ENCODE results near the gene KPNB1.

Gene KPNB1

DNA sequence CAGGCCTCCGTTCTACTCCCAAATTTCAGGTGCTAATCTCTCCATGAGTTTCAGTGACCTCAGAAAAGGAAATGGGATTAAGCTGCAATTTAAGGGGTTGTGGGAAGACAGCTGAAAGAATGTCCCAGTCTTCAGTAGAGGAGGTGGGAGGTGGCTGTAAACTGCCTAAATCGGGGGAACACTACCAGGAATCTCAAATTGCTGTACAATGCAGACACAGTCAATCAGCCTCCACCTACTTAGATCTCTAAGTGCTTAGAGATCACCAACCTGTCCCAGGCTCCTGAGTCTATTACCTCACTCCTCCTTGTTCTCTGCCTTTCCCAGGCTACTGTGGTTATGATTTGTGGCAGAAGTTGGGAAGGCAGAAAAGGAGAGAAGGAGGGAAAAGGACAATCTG is 75.0 kb downstream of the KPNB1 start:
- intact Hi-C loops (cut with micrococcal nuclease), result no loop called here
- Mint-ChIP-seq H3K4me1 (ENCODE audit: low read depth) (peaks cover 20% of the 10 kb centered on the region), H3K27ac (no peak overlapping the region), H3K9me3 (no peaks in the 10 kb centered on the region), H3K4me3 (no peak overlapping the region), H3K27me3 (peaks cover 82% of the 10 kb centered on the region), H3K36me3 (ENCODE audit: low read depth) (no peaks in the 10 kb centered on the region)

DNA sequence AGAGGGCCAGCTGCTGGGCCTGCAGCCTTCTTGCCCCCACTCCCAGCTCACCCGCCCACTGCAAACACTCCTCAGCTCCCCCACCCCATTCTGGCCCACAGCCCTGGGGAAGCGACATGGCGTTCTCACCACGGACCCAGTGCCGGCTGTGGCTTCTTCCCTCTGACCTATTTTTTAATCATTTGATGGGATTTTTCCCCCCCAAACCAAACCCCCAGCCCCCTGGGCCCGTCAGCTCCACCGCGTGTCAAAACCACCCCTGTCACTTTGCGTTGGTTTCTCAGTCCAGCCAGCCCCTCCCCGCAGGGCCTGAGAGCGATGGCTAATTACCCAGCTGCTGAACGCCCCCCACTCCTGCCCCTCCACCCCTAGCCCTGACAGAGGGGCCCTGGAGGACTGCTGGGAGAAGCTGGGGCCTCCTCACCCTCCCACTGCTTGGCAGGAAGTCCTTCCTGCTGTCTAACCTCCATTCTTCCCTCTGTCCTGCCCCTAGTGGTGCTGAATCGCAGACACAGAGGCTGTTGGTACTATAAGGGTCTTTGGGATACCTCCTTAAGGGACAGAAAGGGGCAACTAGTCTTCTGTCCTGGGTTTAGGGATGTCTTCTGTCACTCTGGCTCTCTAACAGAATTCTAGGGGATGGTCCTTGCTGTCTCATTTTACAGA is 75.9 kb downstream of the KPNB1 start:
- Mint-ChIP-seq H3K9me3 (no peaks in the 10 kb centered on the region), H3K27me3 (peaks cover 81% of the 10 kb centered on the region), H3K4me3 (no peak overlapping the region), H3K36me3 (ENCODE audit: low read depth) (no peaks in the 10 kb centered on the region), H3K27ac (no peak overlapping the region), H3K4me1 (ENCODE audit: low read depth) (peaks cover 14% of the 10 kb centered on the region)
- intact Hi-C loops (cut with micrococcal nuclease), result no loop called here

DNA sequence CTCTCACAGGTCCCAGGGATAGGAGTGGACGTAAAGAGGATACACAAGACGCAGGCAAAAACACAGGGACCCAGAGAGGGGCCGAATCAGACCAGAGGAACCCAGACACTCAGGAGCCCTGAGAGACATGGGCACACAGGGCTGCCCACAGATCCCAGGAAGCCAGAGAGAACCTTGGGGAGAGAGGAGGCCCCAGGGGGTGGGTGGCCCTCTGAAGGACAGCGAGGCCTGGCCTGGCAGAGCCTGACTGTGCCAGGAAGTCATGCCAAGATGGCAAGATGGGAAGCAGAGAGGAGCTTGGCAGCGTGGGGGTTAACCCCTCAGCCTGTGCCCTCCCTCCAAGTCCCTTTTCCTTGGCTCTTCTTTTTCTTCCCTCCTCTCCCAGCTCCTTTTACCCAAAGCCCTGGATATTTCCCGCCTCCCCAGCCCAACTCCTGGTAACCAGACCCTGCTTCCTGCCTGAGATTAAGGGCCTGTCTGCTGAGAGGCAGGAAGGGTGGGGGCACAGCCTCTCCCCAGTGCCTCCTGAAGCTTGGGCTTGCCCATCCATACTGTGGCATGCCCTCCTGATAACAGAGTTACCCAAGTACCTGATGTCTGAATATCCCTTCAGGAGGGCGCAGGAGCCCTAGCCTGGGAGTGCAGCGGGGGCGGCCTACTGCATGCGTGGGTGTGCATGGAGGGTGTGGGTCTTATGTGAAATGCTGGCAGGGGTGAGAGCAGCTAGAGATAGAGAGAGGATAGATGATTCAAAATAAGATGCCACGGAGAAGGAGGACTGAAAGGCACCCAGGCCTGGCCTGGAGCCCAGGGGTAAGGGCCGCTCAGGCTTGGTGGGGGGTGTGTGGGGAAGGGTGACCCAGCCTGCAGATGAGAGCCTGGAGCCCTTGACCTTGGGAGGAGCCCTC is 77.3 kb downstream of the KPNB1 start:
- H3K4me1 Mint-ChIP-seq (ENCODE audit: low read depth), result no peaks in the 10 kb centered on the region
- no peaks in the 10 kb centered on the region for H3K9me3 Mint-ChIP-seq
- H3K27ac Mint-ChIP-seq, result no peak overlapping the region
- H3K27me3 Mint-ChIP-seq, result peaks cover 80% of the 10 kb centered on the region
- no peak overlapping the region for H3K4me3 Mint-ChIP-seq
- H3K36me3 Mint-ChIP-seq (ENCODE audit: low read depth), result no peaks in the 10 kb centered on the region
- intact Hi-C loops (cut with micrococcal nuclease), result no loop called here

DNA sequence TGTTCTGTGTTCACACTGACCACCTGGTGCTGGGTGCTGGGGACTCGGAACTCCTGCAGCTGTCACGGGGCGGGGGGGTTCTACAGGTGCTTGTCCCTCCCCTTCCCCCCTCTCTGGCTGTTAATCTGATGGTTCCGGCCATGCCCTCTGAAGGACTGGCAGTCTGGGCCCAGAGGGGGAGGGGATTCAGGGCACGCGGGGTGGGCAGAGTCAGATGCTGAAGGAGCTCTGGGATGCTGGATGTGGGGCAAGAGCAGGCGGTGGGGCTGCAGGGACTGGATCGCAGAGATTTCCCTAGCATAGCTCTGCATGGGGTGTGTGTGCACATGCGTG is 78.0 kb downstream of the KPNB1 start:
- Mint-ChIP-seq H3K36me3 (ENCODE audit: low read depth) (no peaks in the 10 kb centered on the region), H3K4me3 (no peak overlapping the region), H3K9me3 (no peaks in the 10 kb centered on the region), H3K27ac (no peak overlapping the region), H3K27me3 (peaks cover 83% of the 10 kb centered on the region), H3K4me1 (ENCODE audit: low read depth) (peaks cover 4% of the 10 kb centered on the region)
- intact Hi-C loops (cut with micrococcal nuclease), result no loop called here

DNA sequence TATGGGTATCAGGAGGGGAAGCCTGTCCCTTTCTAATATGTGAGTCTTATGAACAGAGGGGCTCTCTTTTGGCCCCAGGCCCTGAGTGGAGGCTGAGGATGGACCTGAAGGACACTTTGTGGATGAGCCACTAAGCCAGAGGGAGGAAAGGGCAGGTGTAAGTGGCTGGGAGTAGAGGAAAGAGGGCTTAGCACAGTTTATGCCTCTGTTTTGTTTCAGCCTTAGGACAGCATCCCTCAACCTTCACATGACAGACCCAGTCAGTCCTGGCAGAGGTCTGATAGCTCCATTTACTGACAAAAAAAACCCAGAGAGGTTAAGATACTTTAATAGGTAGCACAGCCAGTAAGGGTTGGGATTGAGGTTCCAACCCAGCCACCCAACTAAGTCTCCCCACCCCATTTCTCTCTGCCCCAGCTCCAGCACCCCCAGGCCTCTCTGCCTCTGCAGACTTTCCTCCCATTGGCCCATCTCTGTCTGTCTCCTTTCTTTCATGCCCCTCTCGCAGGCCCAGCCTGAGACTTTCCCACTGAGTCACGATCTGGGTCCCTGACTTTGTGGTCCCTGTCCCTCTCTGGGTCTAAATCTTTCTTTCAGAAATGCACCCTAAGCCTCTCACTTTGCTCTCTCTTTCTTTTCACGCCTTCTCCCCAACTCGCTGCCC is 78.6 kb downstream of the KPNB1 start:
- Mint-ChIP-seq H3K9me3 (no peaks in the 10 kb centered on the region), H3K4me3 (no peak overlapping the region), H3K27ac (no peak overlapping the region), H3K4me1 (ENCODE audit: low read depth) (peaks cover 9% of the 10 kb centered on the region), H3K36me3 (ENCODE audit: low read depth) (no peaks in the 10 kb centered on the region), H3K27me3 (peaks cover 81% of the 10 kb centered on the region)
- intact Hi-C loops (cut with micrococcal nuclease), result no loop called here

DNA sequence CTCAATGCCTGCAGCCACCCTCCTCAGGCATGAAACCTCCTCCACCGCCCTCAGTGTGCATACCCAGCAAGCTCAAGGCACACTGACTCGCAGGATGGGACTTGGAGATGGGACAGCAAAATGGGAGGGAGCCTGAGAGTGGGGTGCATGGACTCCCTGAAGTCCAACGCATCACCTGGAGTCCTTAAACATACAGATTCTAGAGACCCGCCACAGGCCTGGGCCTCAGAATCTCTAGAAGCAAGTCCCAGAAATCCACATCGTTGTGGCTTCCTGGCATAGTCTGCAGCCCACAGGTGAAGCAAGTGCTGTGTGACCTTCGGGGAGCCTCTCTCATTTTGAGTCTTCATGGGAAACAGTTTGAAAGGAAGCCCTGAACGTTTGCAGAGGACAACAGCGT is 79.8 kb downstream of the KPNB1 start:
- Mint-ChIP-seq H3K36me3 (ENCODE audit: low read depth) (no peaks in the 10 kb centered on the region), H3K4me1 (ENCODE audit: low read depth) (peaks cover 17% of the 10 kb centered on the region), H3K27ac (no peak overlapping the region), H3K9me3 (no peaks in the 10 kb centered on the region), H3K27me3 (peaks cover 81% of the 10 kb centered on the region), H3K4me3 (no peak overlapping the region)
- intact Hi-C loops (cut with micrococcal nuclease), result no loop called here

DNA sequence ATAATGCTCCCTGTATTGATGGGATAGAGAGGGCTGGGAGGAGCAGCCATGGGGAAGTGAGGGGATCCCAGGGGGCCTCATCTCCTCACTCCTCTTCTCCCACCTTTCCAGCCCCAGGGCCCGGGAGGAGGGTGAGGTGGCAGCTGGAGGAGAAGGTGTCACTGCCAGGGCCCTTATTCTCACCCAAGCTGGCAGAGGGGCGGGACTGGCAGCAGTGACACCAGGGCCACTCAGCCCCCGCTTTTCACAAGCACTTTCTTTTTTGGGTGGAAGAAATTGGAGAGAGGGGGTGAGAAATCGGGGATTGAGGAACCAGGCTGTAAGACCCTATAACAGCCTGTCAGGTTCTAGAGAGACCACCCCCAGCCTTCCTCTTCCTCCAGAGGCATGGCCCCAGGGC is 81.0 kb downstream of the KPNB1 start:
- Mint-ChIP-seq H3K4me1 (ENCODE audit: low read depth) (peaks cover 23% of the 10 kb centered on the region), H3K27me3 (peaks cover 84% of the 10 kb centered on the region)

DNA sequence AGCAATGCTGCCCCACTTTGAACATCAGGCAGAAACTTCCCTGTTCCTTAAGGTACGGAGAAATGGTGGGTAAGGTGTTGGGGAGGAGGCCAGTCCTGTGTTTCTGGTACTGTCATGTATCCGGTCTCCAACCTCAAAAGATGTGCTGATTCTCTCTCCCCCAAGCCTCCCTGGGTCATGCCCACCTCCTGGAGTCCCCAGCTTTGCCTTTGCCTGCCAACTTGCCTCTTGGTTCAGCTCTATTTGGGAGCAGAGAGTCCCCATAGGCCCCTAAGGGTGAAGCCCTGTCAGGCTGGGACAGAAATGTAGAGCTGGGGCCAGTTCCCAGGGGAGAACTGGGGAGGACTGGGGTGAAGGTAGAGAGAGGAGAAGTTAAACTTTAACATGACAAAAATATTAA is 81.7 kb downstream of the KPNB1 start:
- no peak overlapping the region for H3K27ac Mint-ChIP-seq
- H3K36me3 Mint-ChIP-seq (ENCODE audit: low read depth), result no peaks in the 10 kb centered on the region
- H3K9me3 Mint-ChIP-seq, result no peaks in the 10 kb centered on the region
- intact Hi-C loops (cut with micrococcal nuclease), result no loop called here
- H3K4me3 Mint-ChIP-seq, result no peak overlapping the region
- H3K27me3 Mint-ChIP-seq, result peaks cover 86% of the 10 kb centered on the region
- peaks cover 25% of the 10 kb centered on the region for H3K4me1 Mint-ChIP-seq (ENCODE audit: low read depth)

More for the DNA sequence above, 81.0 kb downstream of the KPNB1 start:
- Mint-ChIP-seq H3K27ac (no peak overlapping the region), H3K36me3 (ENCODE audit: low read depth) (no peaks in the 10 kb centered on the region), H3K4me3 (no peak overlapping the region), H3K9me3 (no peaks in the 10 kb centered on the region)
- intact Hi-C loops (cut with micrococcal nuclease), result no loop called here

DNA sequence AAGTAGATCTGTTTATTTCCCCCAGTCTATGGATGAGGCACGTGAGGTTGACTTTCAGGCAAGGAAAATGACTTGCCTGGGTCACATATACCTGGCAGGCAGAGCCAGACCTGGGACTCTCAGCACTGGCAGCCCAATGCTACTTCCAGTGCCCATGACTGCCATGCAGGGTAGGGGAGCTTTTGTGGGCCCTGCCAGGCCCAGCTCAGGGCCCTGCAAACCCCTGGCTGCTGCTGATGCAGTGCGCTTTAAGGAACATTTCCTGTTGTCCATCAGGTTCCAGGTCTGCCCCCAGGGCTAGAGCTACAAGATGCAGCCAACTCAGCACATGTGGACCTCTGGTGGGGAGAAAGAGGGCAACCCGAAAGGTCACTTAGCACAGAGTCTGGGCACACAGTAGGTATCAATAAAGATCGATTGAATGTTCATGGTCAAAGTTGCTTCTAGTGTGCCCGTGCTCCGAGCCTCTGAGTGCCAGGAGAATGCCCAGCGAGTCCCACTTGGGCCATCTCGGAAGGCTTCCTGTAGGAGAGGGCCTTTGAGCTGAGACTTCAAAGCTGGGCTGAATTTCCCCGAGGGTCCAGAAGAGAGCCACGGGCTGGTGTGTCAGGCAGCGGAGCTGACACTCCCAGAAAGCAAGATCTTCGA is 82.8 kb downstream of the KPNB1 start:
- peaks cover 83% of the 10 kb centered on the region for H3K27me3 Mint-ChIP-seq
- no peaks in the 10 kb centered on the region for H3K36me3 Mint-ChIP-seq (ENCODE audit: low read depth)
- peaks cover 25% of the 10 kb centered on the region for H3K4me1 Mint-ChIP-seq (ENCODE audit: low read depth)
- peak overlapping the region; percentile 12 for H3K27ac Mint-ChIP-seq
- H3K9me3 Mint-ChIP-seq, result no peaks in the 10 kb centered on the region
- intact Hi-C loops (cut with micrococcal nuclease), result no loop called here
- peak overlapping the region; percentile 27 for H3K4me3 Mint-ChIP-seq

DNA sequence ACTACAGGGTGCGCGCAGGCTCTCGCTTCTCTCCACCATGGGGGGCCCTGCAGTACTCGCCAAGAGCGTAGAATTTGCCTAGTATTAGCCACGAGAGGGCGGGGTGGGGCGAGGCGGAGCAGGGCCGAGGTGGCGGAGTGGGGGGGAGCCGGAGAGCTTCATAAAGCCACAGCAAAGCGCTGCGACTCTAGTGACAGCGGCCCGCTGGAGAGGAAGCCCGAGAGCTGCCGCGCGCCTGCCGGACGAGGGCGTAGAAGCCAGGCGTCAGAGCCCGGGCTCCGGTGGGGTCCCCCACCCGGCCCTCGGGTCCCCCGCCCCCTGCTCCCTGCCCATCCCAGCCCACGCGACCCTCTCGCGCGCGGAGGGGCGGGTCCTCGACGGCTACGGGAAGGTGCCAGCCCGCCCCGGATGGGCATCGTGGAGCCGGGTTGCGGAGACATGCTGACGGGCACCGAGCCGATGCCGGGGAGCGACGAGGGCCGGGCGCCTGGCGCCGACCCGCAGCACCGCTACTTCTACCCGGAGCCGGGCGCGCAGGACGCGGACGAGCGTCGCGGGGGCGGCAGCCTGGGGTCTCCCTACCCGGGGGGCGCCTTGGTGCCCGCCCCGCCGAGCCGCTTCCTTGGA is 83.4 kb downstream of the KPNB1 start, which contains the start of gene TBX21:
Gene TBX21, plus strand, starts transcription at position 190 of the 627 bp plus-strand sequence. Its CDS starts 219 bp downstream, at position 409.
- peak within 1 kb of the TSS; percentile 12 for H3K27ac Mint-ChIP-seq
- H3K4me1 Mint-ChIP-seq (ENCODE audit: low read depth), result peaks cover 25% of the 10 kb centered on the region
- peak within 1 kb of the TSS; percentile 59 for H3K4me3 Mint-ChIP-seq
- H3K27me3 Mint-ChIP-seq, result peaks cover 78% of the 10 kb centered on the region
- H3K9me3 Mint-ChIP-seq, result no peaks in the 10 kb centered on the region
- H3K36me3 Mint-ChIP-seq (ENCODE audit: low read depth), result no peaks in the 10 kb centered on the region
- intact Hi-C loops (cut with micrococcal nuclease), result no loop called here

DNA sequence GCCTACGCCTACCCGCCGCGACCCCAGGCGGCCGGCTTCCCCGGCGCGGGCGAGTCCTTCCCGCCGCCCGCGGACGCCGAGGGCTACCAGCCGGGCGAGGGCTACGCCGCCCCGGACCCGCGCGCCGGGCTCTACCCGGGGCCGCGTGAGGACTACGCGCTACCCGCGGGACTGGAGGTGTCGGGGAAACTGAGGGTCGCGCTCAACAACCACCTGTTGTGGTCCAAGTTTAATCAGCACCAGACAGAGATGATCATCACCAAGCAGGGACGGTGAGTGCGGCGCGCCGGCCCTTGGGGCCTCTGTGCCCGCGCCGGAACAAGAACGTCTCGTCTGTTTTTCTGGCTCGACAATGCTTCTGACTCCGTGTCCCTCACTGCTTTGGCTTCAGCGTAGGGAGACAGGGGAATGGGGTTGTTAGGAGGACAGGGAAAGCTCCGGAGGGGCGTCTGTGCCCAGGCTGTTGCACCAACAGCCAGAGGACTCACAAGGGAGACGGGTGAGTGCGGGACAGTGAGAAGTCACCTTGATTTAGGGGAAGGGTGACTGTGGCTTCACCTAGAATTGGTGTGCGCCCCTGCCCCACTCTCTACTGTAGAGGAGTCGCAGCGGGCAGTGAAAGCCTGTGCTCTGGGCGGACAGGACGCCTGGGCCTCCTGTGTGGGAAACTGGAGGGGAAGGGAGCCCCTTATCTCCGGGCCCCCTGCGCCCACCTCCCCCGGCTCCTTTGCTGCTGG is 84.1 kb downstream of the KPNB1 start:
- peak overlapping the region; percentile 59 for H3K4me3 Mint-ChIP-seq
- intact Hi-C loops (cut with micrococcal nuclease), result no loop called here
- no peaks in the 10 kb centered on the region for H3K36me3 Mint-ChIP-seq (ENCODE audit: low read depth)
- H3K27ac Mint-ChIP-seq, result no peak overlapping the region
- H3K9me3 Mint-ChIP-seq, result no peaks in the 10 kb centered on the region
- peaks cover 25% of the 10 kb centered on the region for H3K4me1 Mint-ChIP-seq (ENCODE audit: low read depth)
- peaks cover 77% of the 10 kb centered on the region for H3K27me3 Mint-ChIP-seq

DNA sequence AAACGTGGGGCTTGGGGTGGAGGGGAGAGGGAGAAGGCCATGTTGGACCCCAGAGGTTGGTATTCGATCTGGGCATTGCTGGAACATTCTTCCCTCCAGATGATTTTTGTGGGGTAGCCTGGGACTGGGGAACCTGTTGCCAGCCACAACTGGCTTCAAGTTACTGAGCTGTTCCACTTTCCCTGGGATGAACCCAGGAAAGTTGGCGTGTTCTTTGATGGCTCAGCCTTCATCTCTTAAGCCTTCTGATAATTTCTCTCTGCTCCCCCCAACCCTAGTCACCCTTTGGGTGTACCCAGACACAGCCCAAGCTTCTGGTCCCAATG is 85.4 kb downstream of the KPNB1 start:
- Mint-ChIP-seq H3K4me1 (ENCODE audit: low read depth) (peaks cover 25% of the 10 kb centered on the region), H3K27me3 (peaks cover 66% of the 10 kb centered on the region), H3K4me3 (no peak overlapping the region), H3K36me3 (ENCODE audit: low read depth) (no peaks in the 10 kb centered on the region), H3K27ac (no peak overlapping the region), H3K9me3 (no peaks in the 10 kb centered on the region)
- intact Hi-C loops (cut with micrococcal nuclease), result no loop called here

Data from dendritic cell treated with granulocyte-macrophage colony-stimulating factor and Interleukin-4, amounts not matched to agents 40 ng/mL and 50 ng/mL, for 4 days (primary cell).